HT-29 (cell line): ENCODE results near the gene NUP210. TPM values are rescaled to one million over a fixed set of nuclear protein-coding genes. Genes with fewer than 3 reads are reported as not detected.
A peak's percentile ranks its signal among the peaks of the same experiment; 100 is the strongest.

ENCODE experiments used
- DNase-seq: peaks from one replicate; pipeline ENCODE4 v3.0.0-alpha.2; 2015; ENCODE audit warnings: low spot score
- total RNA-seq: library from RNA; depleted of rRNA; stranded (reverse); fragments of >200 nt; shearing (Covaris generic); gene quantifications from 2 replicates; pipeline ENCODE4 v1.2.3, GENCODE V29; 2014

NUP210 gene
- total RNA-seq, 1 experiment from 2014 or later: 77.2 TPM

- DNase-seq: no peak
Measured at GRCh38 chr3:13323822-13324221, 96.3 kb downstream of the NUP210 start.

DNA sequence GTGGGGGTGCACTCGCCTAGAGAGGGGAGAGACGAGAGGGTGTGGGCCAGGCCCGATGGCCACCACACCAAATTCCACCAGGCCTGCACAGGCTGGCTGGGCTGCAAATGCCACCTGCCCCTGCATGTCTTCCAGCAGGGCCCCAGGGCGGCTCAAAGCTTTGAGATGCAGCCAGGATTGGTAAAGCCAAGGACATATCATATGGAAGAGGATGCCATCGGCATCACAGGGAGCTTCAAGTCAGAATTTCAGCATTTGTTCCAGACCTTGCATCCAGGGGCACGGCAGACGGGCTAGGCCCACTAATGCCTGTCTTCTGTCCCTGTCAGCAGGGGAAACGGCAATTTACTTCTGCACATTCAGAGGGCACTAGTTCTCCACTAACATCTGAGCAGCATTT lies 97.8 kb downstream of the NUP210 start:
- DNase-seq: no peak

- DNase-seq: no peak
Measured at GRCh38 chr3:13319564-13320220, 100.4 kb downstream of the NUP210 start.

GRCh38 chr3:13318626-13319470 lies 101.3 kb downstream of the NUP210 start:
- DNase-seq: no peak

- no peak for DNase-seq
Measured at GRCh38 chr3:13317596-13318320, 102.4 kb downstream of the NUP210 start.

- DNase-seq: no peak
Measured at GRCh38 chr3:13316603-13317002, 103.5 kb downstream of the NUP210 start.

GRCh38 chr3:13314877-13315276 lies 105.2 kb downstream of the NUP210 start:
- no peak for DNase-seq

DNA sequence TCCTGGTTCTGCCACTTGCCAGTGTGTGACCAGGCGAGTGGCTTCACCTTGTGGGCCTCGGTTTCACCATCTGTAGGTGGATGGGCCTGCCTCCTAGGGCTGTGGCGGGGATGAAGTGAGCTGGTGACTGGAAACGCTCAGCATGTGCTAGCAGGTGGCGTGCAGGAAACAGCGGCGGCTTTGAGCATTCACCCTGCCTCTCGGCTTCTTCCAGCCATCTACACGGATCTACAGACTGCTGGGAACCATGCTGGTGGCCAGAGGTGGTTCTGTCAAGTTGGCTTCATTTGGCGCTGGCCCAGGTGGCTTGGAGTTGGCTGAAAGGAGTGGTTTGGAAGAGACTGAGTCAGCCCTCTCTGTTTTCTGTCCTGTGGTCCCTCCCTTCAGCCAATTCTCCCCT lies 106.3 kb downstream of the NUP210 start:
- no peak for DNase-seq

- DNase-seq: no peak
Measured at GRCh38 chr3:13309004-13309403, 111.1 kb downstream of the NUP210 start.

DNA sequence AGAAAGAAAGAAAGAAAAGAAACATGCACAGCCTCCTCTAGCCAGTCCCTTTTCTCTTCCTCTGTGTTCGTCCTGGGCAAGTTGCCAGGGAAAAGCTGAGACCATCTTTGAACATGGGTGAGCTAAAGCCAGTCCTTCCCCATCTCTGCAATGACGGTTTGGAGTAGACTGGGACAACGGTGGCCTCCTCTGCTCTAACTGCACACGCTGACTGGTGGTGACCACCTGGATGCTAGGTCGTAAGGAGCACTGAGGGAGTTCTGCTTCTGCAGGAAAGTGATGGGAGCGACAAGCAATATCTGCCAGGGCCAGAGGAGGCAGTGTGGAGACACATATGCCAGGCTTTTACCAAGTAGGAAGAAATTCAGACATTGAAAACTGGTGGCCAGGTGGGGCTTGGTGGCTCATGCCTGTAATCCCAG lies 111.7 kb downstream of the NUP210 start:
- DNase-seq: peak; percentile 39

DNA sequence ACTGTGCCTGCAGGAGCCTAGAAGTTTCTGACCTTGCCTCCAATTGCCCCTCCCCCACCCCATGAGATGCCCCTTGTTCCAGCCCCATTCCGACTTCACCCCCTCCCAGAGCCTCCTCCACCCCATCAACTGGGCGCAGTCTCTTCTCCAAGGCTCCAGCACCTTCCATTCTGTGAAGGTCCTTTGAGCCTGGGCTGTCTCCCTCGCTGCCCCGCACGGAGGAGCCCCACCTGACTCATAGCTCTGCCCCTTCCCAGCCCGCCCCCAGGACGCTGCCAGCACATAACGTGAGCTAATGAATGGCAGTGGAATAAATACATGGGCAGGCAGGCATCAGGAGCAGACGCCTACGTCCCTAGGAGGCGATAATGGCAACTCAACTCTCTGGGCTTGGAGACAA lies 113.1 kb downstream of the NUP210 start:
- DNase-seq: no peak

DNA sequence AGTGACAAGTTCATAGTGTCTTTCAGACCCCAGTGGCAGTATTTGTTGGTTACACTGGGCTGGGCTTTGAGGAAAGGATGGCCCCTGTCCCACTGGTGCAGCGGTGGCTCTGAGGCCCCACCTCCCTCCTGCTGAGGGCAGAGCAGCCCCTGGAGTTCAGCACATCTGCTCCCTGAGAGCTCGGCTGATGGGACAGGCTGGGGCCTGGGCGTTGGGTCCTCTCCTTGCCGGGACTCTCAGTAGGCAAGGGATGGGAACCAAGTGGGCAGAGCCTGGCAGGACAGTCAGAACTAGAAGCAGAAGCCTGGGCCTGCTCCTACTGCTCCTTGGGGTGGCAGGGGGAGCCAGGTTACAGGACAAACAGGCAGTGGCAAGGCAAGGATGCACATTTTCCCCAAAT lies 114.5 kb downstream of the NUP210 start:
- no peak for DNase-seq

DNA sequence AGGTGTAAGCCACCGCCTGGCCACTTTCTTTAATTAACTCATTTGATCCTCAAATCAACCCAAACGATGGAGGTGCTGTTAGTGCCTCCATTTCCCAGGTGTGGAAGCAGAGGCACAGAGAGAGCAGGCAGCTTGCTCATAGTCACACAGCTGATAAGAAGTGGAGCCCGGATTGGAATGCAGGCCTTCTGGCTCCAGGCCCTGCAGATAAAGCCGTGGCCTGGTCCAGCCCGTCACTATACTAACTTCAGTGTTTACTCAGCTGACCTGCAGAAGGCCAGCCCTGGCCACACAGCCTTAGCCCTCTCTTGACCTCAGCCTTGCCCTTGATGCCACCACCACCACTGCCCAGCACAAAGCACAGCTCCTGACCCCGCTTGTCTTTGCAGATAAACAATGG lies 116.7 kb downstream of the NUP210 start:
- no peak for DNase-seq

GRCh38 chr3:13301286-13301987 lies 118.7 kb downstream of the NUP210 start:
- DNase-seq: no peak

GRCh38 chr3:13300546-13301285 lies 119.4 kb downstream of the NUP210 start:
- no peak for DNase-seq

DNA sequence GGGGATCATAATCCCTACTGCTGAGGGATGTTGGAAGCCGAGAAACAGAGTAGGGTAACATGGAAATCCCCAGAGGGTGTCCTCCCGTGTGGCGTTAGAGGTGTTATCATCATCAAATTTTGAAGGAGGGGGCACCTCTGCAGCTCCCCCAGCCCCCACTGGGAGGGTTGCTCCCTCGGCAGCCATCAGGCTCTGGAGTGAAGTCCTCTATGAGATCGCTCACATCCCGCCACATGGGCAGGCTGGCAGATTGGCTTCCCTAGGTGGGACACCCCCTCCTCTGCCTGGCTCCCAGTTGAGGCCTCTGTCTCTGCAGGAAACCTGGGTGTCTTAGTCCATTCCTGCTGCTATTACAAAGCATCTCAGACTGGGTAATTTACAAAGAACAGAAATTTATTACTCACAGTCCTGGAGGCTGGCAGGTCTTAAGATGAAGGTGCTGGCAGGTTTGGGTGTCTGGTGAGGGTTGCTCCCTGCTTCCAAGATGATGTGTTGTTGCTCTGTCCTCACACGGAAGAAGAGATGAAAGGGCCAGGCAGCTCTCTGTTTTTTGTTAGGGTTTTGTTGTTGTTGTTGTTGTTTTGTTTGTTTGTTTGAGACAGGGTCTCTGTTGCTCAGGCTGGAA lies 120.5 kb downstream of the NUP210 start:
- DNase-seq: no peak

- DNase-seq: no peak
Measured at GRCh38 chr3:13296662-13297061, 123.5 kb downstream of the NUP210 start.

GRCh38 chr3:13294442-13295351 lies 125.4 kb downstream of the NUP210 start:
- DNase-seq: no peak

DNA sequence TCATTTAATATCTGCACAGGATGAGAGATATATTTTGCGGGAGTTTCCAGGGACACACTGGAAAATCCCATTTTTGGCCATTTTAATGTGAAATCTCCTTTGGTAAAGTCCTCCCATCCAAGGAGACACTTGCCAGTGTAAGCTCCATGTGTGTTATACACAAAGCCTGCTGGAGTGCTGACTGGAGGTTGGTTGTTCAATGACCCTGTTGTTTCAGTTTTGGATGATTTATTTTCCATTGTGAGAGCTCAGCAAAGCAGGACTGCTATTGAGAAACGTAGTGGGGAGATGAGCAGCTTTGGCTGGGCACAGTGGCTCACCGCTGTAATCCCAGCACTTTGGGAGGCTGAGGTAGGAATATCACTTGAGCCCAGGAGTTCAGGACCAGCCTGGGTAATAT lies 127.7 kb downstream of the NUP210 start:
- DNase-seq: no peak

- no peak for DNase-seq
Measured at GRCh38 chr3:13290941-13291340, 129.2 kb downstream of the NUP210 start.
